A549 (cell line): ENCODE data around the gene CAMTA1. TPM values are rescaled to one million over a fixed set of nuclear protein-coding genes. Genes with fewer than 3 reads are reported as not detected.

Experiments
- ATAC-seq, 2 experiments: fragments of 200-7000 bp in 1 of 2; fragments of >200 bp in 1 of 2; cut with Nextera tagmentation in 1 of 2; cut with Tn5 transposase in 1 of 2; 3 replicates each; pipeline versions ENCODE4 v1.8.0 to v1.9.1; 2018 to 2020; ENCODE audit warnings: mild to moderate bottlenecking in 1 of 2, moderate library complexity in 1 of 2
- CTCF ChIA-PET: fragments of 300-600 bp; sonication (Branson Sonifier 250); formaldehyde crosslinking; extraction: SDS; loops from one replicate; lab custom pipeline; 2021; ENCODE audit warnings: antibody characterized with exemption, inconsistent platforms; lab: Yijun Ruan, JAX
- POLR2A ChIA-PET: fragments of 350-600 bp; formaldehyde crosslinking; extraction: SDS; loops from one replicate; lab custom pipeline; 2021; ENCODE audit warnings: antibody characterized with exemption, inconsistent platforms; lab: Yijun Ruan, JAX
- DNase-seq, 2 experiments: peaks; one replicate each; pipeline versions ENCODE4 v3.0.0 to v3.0.0-alpha.2; 2011 to 2016; ENCODE audit warnings: low read depth in 1 of 2, low spot score in 1 of 2
- FAIRE-seq: peaks from 2 replicates; lab custom pipeline; 2011; peaks lifted over from hg19 to GRCh38; lab: Jason Lieb, UNC
- H3K27ac ChIP-seq, 2 experiments: fragments of >200 bp; sonication (Bioruptor Twin); formaldehyde crosslinking; 3 replicates each; pipeline ENCODE4 v1.5.1; 2016 to 2017
- H3K4me1 ChIP-seq: fragments of >200 bp; sonication (Bioruptor Twin); formaldehyde crosslinking; 3 replicates; pipeline ENCODE4 v1.6.1; 2016
- H3K4me2 ChIP-seq: fragments of >200 bp; sonication (Bioruptor Twin); formaldehyde crosslinking; 3 replicates; pipeline ENCODE4 v1.6.1; 2016
- H3K4me3 ChIP-seq: fragments of >200 bp; sonication (Bioruptor Twin); formaldehyde crosslinking; 3 replicates; pipeline ENCODE4 v1.5.1; 2016
- H3K9me3 ChIP-seq: fragments of >200 bp; sonication (Bioruptor Twin); formaldehyde crosslinking; 3 replicates; pipeline ENCODE4 v1.6.1; 2016
- ATOH8 ChIP-seq: fragments of 250-450 bp; sonication (Bioruptor Pico); IDR thresholded peaks from 2 replicates; pipeline ENCODE4 v1.5.0; 2020; ENCODE audit warnings: low read depth, mild to moderate bottlenecking, moderate library complexity
- CBX2 ChIP-seq: fragments of 200-600 bp; sonication (generic); IDR thresholded peaks from 2 replicates; pipeline ENCODE4 v1.6.1; 2016; ENCODE audit warnings: low read depth, mild to moderate bottlenecking, borderline replicate concordance
- CBX8 ChIP-seq: fragments of 200-600 bp; sonication (generic); IDR thresholded peaks from 2 replicates; pipeline ENCODE4 v1.6.1; 2016
- CEBPB ChIP-seq, 2 experiments: fragments of >200 bp in 1 of 2; sonication (Bioruptor Twin) in 1 of 2; formaldehyde crosslinking in 1 of 2; IDR thresholded peaks; 2 replicates each; pipeline ENCODE4 v1.6.1; 2012 to 2016
- CHD2 ChIP-seq: fragments of 150-350 bp; IDR thresholded peaks from 2 replicates; pipeline ENCODE4 v1.6.1; 2014; ENCODE audit warnings: low read length; ENCODE audit not compliant: partially characterized antibody
- CHD4 ChIP-seq: fragments of 200-600 bp; sonication (generic); IDR thresholded peaks from 2 replicates; pipeline ENCODE4 v1.6.1; 2016; ENCODE audit warnings: antibody characterized with exemption, mild to moderate bottlenecking, borderline replicate concordance
- E2F6 ChIP-seq: IDR thresholded peaks from 2 replicates; pipeline ENCODE4 v1.6.1; 2012; ENCODE audit warnings: low read depth, borderline replicate concordance
- EHF ChIP-seq: fragments of 250-450 bp; sonication (Bioruptor Pico); IDR thresholded peaks from 2 replicates; pipeline ENCODE4 v1.5.0; 2020; ENCODE audit warnings: mild to moderate bottlenecking
- ELK1 ChIP-seq: fragments of 150-350 bp; IDR thresholded peaks from 2 replicates; pipeline ENCODE4 v1.6.1; 2014; ENCODE audit warnings: low read depth, mild to moderate bottlenecking, low read length
- ESRRA ChIP-seq: fragments of 150-350 bp; IDR thresholded peaks from 2 replicates; pipeline ENCODE4 v1.6.1; 2014; ENCODE audit warnings: mild to moderate bottlenecking, low read length, borderline replicate concordance
- GATA3 ChIP-seq: IDR thresholded peaks from 2 replicates; pipeline ENCODE4 v1.6.1; 2012; ENCODE audit warnings: borderline replicate concordance
- HES2 ChIP-seq: fragments of >200 bp; sonication (Bioruptor Twin); formaldehyde crosslinking; IDR thresholded peaks from 2 replicates; pipeline ENCODE4 v1.6.1; 2016
- HEYL ChIP-seq: fragments of 250-450 bp; sonication (Bioruptor Pico); IDR thresholded peaks from 2 replicates; pipeline ENCODE4 v1.8.0; 2021; ENCODE audit warnings: mild to moderate bottlenecking, moderate library complexity
- KDM5A ChIP-seq: fragments of 200-600 bp; sonication (generic); IDR thresholded peaks from 2 replicates; pipeline ENCODE4 v1.6.1; 2016; ENCODE audit warnings: antibody characterized with exemption, mild to moderate bottlenecking
- MAX ChIP-seq: IDR thresholded peaks from 2 replicates; pipeline ENCODE4 v1.6.1; 2012
- NPAS2 ChIP-seq: fragments of 250-450 bp; sonication (Bioruptor Pico); IDR thresholded peaks from 2 replicates; pipeline ENCODE4 v1.8.0; 2022; ENCODE audit warnings: mild to moderate bottlenecking, moderate library complexity, borderline replicate concordance
- POLR2A ChIP-seq: IDR thresholded peaks from 2 replicates; pipeline ENCODE4 v1.6.1; 2012; ENCODE audit warnings: mild to moderate bottlenecking, low read length
- RAD21 ChIP-seq, 2 experiments: fragments of >200 bp in 1 of 2; sonication (Bioruptor Twin) in 1 of 2; formaldehyde crosslinking in 1 of 2; IDR thresholded peaks in 1 of 2; conservative IDR thresholded peaks in 1 of 2; 2 replicates in 1 of 2; 3 replicates in 1 of 2; pipeline ENCODE4 v1.6.1; 2012 to 2018; ENCODE audit warnings: inconsistent platforms in 1 of 2
- RCOR1 ChIP-seq: fragments of 150-350 bp; IDR thresholded peaks from 2 replicates; pipeline ENCODE4 v1.6.1; 2014; ENCODE audit warnings: antibody characterized with exemption, low read length, low read depth
- RFX5 ChIP-seq: fragments of 450-650 bp; IDR thresholded peaks from 2 replicates; pipeline ENCODE4 v1.7.1; 2014; ENCODE audit warnings: antibody characterized with exemption, mild to moderate bottlenecking, moderate library complexity
- SREBF2 ChIP-seq: fragments of 450-650 bp; IDR thresholded peaks from 2 replicates; pipeline ENCODE4 v1.6.1; 2014; ENCODE audit warnings: mild to moderate bottlenecking, moderate library complexity
- TFCP2L1 ChIP-seq: fragments of 250-450 bp; sonication (Bioruptor Pico); IDR thresholded peaks from 2 replicates; pipeline ENCODE4 v1.5.0; 2021; ENCODE audit warnings: mild to moderate bottlenecking
- ZC3H11A ChIP-seq: fragments of 450-650 bp; IDR thresholded peaks from 2 replicates; pipeline ENCODE4 v1.6.1; 2014; ENCODE audit warnings: antibody characterized with exemption, mild to moderate bottlenecking
- ZFP36 ChIP-seq: fragments of 450-650 bp; IDR thresholded peaks from 2 replicates; pipeline ENCODE4 v1.6.1; 2014; ENCODE audit warnings: borderline replicate concordance; ENCODE audit not compliant: partially characterized antibody
- ZSCAN20 ChIP-seq: fragments of 250-450 bp; sonication (Bioruptor Pico); IDR thresholded peaks from 2 replicates; pipeline ENCODE4 v1.8.0; 2022; ENCODE audit warnings: mild to moderate bottlenecking, moderate library complexity
- WGBS: methylation state at CpG from one replicate; pipeline ENCODE4 v1.1.6; 2017; ENCODE audit errors: missing lambda C conversion rate; 5-methylcytosine and 5-hydroxymethylcytosine counted together
- polyA plus RNA-seq, 4 experiments: library from polyadenylated mRNA; depleted of rRNA in 3 of 4; stranded (reverse); fragments of >200 nt; fragmentation: RNase III in 1 of 4; extraction: RNeasy Plus Mini Kit Qiagen cat#74134 plus additional on column Dnase treatment in 1 of 4; gene quantifications; 2 replicates in 3 of 4; 3 replicates in 1 of 4; pipeline ENCODE4 v1.2.3, GENCODE V29; 2011 to 2017

The CAMTA1 gene
- polyA plus RNA-seq, 2 of the 4 experiments (the other 2 are of a cell fraction) = 58.8 to 75.0 TPM

GRCh38 chr1:7560601-7561181 is 775.4 kb downstream of the CAMTA1 start:
- no peak for DNase-seq
- CTCF ChIA-PET = interaction anchor here (0.7 kb wide), 1 partner anchor 87 kb away, joined by 4 read pairs; no protein-coding TSS in a partner anchor
- POLR2A ChIA-PET = no interaction called here
- no peaks in the 10 kb centered on the region for H3K9me3 ChIP-seq
- no peaks in the 10 kb centered on the region for H3K4me1 ChIP-seq
- no peak overlapping the region for H3K4me2 ChIP-seq
- no peak for FAIRE-seq
- peak overlapping the region in 1 of 2 experiments; percentile 52; a peak in 2 of 6 replicates for H3K27ac ChIP-seq
- TF ChIP-seq E2F6 (no peak), NPAS2 (no peak), MAX (no peak), SREBF2 (no peak), ELK1 (no peak), ESRRA (no peak), GATA3 (no peak), RAD21 (conservative IDR thresholded peaks at IDR 0.05 in 1 of 2, IDR thresholded peaks at IDR 0.05 in 1 of 2) (no peak), CHD4 (no peak), CBX8 (no peak), CBX2 (no peak)
- ATAC-seq = no peak
- WGBS = 92% methylated on average over 11 of the region's 15 CpGs
- no peak overlapping the region for H3K4me3 ChIP-seq

GRCh38 chr1:7561331-7561921 is 776.2 kb downstream of the CAMTA1 start:
- 80% methylated on average over 2 of the region's 16 CpGs for WGBS
- Histone ChIP-seq H3K27ac (peak overlapping the region in 1 of 2 experiments; percentile 52; a peak in 2 of 6 replicates), H3K4me3 (no peak overlapping the region), H3K9me3 (no peaks in the 10 kb centered on the region), H3K4me1 (no peaks in the 10 kb centered on the region), H3K4me2 (no peak overlapping the region)
- ATAC-seq = peak in 1 of 2 experiments; percentile 89; a peak in 3 of 6 replicates
- DNase-seq = peak in 1 of 2 experiments; percentile 46
- ChIA-PET POLR2A (no interaction called here), CTCF (no interaction called here)
- no peak for FAIRE-seq
- TF ChIP-seq ZC3H11A (no peak), RFX5 (no peak), KDM5A (no peak), TFCP2L1 (no peak), CHD2 (no peak), ZFP36 (no peak), HES2 (no peak), POLR2A (no peak), SREBF2 (no peak), ELK1 (no peak), HEYL (CRISPR knock-in tag) (no peak), RCOR1 (no peak), ZSCAN20 (CRISPR knock-in tag) (no peak), ATOH8 (CRISPR knock-in tag) (no peak), CEBPB (IDR thresholded peaks at IDR 0.05) (no peak), EHF (no peak)
